8988T (cell line): ENCODE results near the gene ABLIM3.

ENCODE experiments used
- DNase-seq: peaks from one replicate; pipeline ENCODE4 v3.0.0; 2011

The ABLIM3 gene

DNA sequence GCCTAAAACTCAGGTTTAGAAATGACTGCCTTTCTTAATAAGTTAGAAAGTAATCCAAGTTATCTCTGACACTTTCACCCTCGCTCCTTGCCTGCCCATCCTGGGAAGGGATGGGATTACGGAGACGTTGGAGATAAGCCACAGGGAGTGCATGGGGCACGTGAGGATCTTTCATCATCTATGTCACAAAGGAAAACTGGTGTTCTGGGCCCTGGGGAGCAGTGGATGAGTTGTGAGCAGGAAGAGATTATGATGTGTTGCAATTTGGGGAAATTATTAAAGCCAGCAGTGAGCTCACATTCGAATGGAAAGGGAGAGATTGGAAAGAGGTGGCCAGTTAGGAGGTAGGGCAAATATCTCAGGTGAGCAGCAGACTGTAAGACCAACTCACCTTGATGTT is 143.2 kb downstream of the ABLIM3 start:
- DNase-seq, result no peak

- DNase-seq, result no peak
Observed at GRCh38 chr5:149285153-149285552, 143.9 kb downstream of the ABLIM3 start.

GRCh38 chr5:149288436-149288835 is 147.1 kb downstream of the ABLIM3 start:
- DNase-seq, result no peak

DNA sequence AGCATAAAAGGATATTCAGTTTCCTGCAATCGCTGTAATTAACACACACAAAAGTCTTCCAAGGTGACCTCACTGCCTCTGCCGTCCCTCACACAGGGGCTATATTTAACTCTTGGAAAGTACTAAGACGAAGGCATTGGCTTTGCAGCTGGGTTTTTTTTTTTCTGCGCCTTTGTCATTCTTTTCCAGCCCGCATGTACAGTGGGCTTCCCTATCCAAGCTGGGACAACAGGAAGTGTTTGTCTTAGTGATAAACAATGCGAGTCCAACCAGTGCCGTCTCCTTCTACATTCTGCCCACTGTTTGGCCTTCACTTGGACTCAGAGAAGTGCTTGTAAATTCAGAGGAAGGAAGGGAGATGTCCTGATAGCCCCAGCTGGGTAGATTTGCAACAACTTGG is 148.0 kb downstream of the ABLIM3 start:
- DNase-seq, result no peak

DNA sequence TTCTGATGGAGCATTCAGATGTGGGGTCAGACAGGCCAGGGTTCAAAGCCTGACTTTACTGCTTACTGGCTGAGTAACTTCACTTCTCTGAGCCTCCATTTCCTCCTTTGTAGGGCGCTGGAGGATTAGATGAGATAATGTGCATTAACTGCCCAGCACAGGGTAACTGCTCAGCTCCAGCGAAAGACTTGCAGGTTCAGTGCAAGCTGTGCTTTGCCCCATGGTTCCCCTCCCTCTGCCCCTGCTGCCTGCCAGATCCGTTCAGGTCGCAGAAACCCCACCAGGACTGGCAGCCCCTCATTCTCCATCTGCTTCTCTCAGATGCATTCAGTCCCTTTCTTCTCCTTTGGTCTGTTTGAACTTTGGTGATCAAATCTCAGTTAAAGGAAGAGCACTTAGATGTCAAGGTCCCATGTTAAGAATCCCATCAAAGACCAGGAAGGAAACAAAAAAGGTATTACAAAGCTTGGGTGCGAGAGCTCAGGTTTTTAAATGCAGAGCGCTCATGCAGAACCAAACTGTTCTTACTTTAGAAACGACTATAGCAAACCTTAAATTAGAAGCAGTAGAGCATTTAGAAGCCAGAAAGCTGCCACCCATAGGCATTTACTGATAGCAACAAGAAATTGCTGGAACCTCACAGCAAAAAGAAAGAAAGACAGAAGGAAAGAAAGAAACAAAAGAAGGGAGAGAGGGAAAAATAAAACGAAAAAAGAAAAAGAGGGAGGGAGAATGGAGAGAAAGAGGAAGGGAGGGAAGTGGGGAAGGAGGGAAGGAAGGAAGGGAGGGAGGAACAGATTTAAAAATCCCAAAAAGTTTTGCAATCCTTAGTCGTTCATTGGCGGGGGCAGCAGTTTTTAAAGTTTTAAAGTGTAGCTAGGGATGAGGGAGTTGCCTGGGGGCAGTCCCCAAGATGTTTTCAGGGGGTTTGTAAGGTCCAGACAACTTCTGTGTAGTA is 153.9 kb downstream of the ABLIM3 start:
- DNase-seq, result no peak

DNA sequence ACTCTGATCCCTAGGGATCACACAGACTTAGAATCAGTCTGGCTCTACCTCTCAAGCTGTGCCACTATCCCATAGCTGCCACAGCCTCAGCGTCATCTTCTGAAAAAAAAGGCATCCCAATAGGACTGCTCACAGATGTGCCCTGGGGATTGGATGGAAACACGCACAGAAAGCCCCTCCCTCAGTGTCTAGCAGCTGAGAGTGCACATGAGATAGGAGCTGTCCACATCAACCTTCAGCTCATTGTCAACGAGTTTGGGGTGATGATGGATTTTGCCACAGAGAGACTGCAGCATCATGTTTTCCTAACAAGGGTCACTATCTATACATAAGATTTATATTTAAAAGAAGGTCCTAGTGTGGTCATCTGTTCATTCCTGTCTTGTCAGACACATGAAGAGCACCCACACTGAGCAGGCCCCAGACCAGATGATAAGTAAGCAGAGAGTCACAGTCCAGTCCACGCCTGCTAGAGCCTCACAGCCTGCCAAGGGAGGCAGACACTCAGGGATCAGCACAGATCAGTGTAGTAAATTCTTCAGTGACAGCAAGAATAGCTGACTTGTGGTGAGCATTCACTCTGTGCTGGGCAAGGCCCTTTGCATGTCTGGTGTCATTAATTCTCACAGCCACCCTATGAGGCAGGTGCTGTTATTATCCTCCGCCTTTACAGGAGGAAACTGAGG is 156.2 kb downstream of the ABLIM3 start:
- DNase-seq, result no peak

DNA sequence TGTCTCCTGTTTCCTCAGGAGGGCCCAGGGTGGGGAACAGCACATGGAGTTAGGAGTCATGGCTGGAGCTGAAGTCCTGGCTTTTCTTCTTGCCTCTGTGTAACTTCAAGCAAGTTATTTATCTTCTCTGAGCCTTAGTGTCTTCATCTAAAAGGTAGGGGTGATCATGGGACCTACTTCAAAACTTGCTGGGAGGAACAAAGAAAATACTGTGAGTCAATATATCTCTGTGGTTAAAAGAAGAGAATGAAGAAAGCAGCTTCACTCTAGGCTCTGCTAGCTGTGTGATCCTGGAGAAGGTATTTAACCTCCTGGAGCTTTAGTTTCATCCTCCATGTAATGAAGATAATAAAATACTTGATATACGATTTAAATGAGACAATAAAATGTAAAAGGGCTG is 156.9 kb downstream of the ABLIM3 start:
- DNase-seq, result no peak

GRCh38 chr5:149298842-149299404 is 157.6 kb downstream of the ABLIM3 start:
- no peak for DNase-seq

DNA sequence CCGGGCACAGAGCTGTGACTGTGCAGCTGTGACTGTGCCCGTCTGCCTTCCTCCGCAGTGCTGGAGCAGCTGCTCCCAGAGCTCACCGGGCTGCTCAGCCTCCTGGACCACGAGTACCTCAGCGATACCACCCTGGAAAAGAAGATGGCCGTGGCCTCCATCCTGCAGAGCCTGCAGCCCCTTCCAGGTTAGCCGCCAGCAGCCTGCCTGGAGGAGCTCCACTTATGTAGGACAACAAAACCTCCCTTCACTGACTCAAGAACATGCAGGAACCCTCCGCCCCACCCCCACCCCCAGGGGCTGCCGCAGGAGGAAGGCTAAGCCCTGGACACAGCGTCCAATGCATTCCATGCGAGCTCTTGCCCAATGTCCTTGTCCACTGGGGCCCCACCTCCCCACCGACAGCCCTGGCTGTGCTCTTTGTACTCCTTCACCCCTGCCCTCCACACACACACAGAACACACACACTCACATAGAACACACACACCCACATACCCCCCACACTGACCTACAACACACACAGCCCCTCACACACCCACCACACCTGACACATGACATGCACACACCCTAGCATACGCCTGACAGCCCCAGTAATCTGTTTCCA is 158.3 kb downstream of the ABLIM3 start:
- DNase-seq, result no peak

DNA sequence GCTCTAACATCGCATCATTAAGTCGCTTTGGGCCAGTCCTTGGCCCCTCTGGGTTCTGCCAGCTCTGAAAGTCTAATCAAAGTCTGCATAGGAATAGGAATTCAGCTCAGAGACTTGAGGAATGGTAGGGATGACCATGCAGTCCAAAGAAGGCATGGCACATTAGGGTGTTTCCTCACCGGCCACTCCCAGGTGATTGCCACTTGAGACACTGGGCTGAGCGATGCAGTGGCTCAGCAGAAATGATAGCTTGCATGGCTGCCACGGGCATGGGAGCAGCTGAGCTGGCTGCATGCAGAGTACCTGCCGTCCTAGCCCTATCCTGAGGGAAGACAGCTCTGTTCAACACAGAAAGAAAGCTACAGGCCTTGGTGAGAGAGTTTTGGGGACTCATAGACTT is 159.1 kb downstream of the ABLIM3 start:
- no peak for DNase-seq

GRCh38 chr5:149301049-149301743 is 159.9 kb downstream of the ABLIM3 start:
- DNase-seq, result no peak

- no peak for DNase-seq
Observed at GRCh38 chr5:149301744-149302380, 160.6 kb downstream of the ABLIM3 start.

DNA sequence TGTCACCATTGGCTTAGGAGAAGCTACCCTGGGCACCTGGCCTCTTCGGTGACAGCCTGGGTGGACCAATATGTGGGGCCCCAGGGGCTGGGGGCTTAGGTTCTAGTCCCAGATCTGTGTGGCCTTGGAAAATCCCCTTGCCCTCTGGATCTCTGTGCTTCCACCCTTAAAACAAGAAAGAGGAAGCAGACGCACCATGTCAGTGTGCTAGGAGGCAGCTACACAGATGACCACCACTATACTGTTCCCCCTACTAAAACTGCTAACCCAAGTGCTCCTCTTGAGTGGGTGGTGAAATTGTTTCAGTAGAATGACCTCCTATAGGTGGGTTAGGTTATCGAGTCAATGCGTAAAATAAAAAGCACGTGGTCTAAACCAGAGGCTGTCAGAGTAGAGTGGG is 161.3 kb downstream of the ABLIM3 start:
- no peak for DNase-seq

DNA sequence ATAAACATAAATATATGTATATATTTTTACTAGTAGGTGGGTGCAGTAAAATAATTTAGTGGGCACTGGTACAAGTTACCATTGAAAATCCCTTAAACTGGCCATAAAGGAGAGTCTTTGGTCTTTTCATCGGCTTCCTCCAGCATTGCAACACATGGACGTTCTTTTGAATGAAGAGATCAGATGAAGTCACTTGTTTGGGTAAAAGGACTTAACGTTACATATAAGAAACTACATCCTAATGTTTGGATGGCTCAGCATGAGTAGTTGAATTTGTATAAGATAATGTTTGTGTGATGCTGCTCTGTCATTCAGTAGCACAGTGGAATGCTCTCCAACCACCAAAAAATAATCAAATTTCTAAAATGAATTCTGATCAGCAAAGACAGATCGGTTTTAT is 161.9 kb downstream of the ABLIM3 start:
- no peak for DNase-seq

DNA sequence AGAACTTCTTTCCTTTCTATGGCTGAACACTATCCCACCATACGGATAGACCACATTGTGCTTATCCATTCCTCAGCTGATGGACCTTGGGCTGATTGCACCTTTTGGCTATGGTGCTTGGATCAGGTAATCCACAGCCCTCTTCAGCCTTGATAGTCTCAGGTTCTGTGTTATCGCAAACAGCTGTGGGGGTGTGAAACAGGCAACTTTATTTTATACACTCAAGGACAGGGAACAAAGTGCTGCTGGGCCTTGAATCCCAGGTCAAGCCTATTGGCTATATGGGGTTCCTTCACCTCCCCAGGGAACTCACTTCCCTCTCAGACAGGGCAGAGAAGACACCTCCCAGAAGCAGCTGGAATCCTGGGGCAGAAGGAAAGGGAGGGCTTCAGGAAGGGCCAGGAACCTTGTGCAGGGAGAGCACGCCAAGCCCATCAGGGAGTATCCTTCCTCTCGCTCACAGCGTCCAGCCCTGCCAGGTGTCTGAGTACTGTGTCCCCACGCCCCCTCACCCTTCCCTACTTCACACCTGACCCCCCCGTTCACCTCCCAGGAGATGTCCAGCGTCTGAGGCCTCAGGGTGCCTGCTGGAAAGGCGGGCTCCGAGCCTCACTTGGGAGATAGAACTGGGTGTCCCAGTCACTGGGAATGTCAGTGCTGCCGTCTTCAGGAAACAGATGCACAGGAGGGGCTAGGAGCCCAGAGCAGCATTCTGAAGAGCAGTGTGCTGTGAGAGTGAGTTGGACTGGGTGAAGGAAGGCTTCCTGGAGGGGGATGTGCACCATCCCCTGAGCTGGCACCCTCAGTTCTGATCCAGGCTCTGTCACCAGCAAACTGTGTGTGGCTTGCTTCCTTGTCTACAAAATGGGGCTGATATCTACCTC is 163.1 kb downstream of the ABLIM3 start:
- DNase-seq, result no peak

GRCh38 chr5:149309354-149309753 is 168.1 kb downstream of the ABLIM3 start:
- no peak for DNase-seq
